DND-41 (cell line): ENCODE results near the gene IL2RG.

Experiments
- EZH2 ChIP-seq: IDR thresholded peaks from 3 replicates; pipeline ENCODE4 v1.6.1; 2012; ENCODE audit warnings: borderline replicate concordance, low read depth, mild to moderate bottlenecking, moderate library complexity, low read length, inconsistent platforms; ENCODE audit not compliant: severe bottlenecking
- TF ChIP-seq, protein P1 (sequence below): IDR thresholded peaks from 2 replicates; pipeline ENCODE4 v1.5.1; 2012; ENCODE audit warnings: borderline replicate concordance, low read length, moderate library complexity, mild to moderate bottlenecking; ENCODE audit not compliant: poor library complexity, severe bottlenecking; ENCODE audit errors: extremely low read depth

DNA sequence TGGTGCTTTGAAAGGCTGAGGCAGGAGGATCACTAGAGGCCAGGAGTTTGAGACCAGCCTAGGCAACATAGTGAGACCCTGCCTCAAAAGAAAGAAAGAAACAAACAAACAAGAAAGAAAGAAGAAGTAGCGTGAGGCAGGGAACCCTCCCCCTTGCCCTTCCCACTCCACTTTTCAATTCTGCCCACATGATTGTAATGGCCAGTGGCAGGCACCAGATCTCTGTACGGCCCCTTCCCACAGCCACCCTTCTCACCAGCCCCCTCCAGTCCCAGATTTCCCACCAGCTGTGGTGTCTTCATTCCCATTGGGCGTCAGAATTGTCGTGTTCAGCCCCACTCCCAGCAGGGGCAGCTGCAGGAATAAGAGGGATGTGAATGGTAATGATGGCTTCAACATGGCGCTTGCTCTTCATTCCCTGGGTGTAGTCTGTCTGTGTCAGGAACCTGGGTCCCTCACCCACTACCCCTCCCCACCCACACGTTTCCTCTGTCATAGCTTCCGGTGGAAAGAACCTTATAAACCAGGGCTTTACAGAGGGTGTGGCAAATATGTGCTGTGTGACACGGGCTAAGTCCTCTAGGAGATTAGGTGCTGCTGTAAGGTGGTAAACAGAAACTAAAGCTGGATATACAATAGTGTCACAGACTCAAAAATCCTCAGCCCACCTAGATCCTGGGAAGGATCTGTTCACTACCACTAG, at the start of gene IL2RG:
- no peak for TF ChIP-seq EZH2
- TF ChIP-seq, protein P1, sequence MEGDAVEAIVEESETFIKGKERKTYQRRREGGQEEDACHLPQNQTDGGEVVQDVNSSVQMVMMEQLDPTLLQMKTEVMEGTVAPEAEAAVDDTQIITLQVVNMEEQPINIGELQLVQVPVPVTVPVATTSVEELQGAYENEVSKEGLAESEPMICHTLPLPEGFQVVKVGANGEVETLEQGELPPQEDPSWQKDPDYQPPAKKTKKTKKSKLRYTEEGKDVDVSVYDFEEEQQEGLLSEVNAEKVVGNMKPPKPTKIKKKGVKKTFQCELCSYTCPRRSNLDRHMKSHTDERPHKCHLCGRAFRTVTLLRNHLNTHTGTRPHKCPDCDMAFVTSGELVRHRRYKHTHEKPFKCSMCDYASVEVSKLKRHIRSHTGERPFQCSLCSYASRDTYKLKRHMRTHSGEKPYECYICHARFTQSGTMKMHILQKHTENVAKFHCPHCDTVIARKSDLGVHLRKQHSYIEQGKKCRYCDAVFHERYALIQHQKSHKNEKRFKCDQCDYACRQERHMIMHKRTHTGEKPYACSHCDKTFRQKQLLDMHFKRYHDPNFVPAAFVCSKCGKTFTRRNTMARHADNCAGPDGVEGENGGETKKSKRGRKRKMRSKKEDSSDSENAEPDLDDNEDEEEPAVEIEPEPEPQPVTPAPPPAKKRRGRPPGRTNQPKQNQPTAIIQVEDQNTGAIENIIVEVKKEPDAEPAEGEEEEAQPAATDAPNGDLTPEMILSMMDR, result no peak
